Activated naive CD4-positive, alpha-beta T cell (primary cell): ENCODE measurements around the gene CCR3.

Experiments
- DNase-seq, 4 experiments: peaks; one replicate each; lab custom pipeline; 2025; lab: John Stamatoyannopoulos, UW

The CCR3 gene

DNA sequence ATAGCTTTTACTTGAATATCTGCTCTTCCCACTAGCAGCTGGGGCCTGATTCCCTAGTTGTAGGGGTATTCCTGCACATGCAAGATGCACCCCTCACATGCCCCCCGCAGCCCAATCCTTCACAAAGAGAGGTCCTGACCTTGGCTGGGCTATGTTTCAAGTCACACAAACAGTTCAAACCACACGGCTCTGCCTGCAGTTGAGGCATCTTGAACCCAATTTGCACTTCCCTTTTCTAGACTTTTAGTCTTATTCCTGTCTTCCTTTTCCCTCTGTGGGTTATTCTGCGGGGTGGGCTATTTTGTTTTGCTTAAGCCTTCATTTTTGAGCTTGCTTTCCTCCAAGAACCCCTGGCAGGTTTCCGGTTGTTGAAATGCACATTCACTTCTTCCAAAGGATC lies 20.9 kb upstream of the CCR3 start:
- no peak for DNase-seq

DNA sequence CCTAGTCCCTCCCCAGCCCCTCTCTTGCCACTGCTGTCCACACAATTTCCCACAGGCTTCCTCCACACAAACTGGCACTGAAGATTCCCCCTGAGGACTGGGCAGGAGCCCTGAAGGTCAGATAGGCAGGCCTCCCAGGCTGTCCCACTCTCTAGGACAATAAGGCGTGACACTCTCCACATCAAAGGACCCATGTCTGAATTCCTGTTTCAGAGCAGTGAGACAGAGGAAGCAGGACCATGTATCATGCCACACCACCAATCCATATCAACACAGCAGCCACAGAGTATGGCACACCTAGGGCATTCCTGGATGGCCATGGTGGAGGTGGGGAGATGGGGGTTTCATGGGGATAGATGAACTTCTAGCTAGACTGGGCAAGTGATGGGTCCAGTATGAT lies 20.3 kb upstream of the CCR3 start:
- no peak for DNase-seq

GRCh38 chr3:46222435-46223161 lies 19.7 kb upstream of the CCR3 start:
- no peak for DNase-seq

DNA sequence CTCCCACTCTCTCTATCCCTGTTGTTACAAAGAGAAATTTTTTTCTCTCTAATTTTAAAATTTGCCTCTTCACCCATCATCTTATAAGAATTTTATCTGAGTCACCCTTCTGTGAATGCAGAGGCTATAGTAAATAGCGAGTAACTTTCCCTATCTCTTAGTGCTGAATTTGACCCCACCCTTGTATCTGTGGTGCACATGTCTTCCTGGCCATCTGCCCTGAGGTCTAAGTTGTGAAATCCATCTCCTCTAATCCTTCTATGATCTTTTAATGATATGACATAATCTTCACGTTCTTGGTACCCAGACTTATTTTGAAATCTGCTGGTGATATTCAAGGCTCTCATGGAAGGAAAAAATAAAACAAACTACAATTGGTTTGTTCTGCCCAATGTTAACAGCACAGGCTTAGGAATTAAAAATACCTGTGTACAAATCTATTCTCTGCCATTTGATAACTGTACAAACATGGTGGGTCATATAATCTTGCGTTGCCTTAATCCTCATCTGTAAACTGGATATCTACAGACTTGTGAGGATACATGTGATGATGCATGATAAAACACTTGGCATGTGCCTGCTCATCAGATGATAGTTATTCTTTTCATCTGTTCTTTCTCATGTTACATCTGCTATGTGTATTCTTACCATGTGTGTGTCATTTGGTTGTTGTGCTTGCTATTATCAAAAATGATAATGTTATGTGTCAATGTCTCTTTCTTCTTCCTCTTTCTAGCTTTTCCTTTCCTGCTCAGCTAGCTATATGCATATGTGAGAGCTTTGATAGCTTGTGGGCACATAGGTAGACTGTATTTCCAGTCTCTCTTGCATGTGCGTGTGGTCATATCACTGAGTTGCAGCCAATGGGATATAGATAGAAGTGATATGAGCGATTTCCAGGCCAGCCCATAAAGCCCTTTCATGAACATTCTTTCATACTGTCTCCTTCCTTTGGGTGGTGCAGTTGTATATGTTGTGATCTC lies 13.7 kb upstream of the CCR3 start:
- DNase-seq: no peak

GRCh38 chr3:46231323-46231722 lies 10.9 kb upstream of the CCR3 start:
- no peak for DNase-seq

GRCh38 chr3:46233194-46233593 lies 9.1 kb upstream of the CCR3 start:
- no peak for DNase-seq

DNA sequence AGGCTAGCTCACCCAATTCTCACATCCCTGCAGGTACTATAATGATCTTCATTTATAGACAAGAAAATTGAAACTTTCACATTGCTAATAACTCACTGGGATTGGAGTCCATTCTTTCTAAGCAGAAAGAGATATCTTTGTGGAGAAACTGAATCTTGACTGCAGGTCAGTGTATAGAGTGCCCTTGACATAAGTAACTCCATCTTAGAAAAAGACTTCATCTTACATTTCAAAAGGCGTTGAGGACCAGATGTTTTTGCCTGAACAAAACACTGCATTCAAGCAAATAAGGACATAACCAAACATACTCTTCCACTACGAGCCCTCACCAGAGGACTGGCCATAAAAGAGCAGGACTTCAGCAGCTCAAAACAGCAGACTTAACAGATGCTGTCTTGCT lies 6.8 kb upstream of the CCR3 start:
- no peak for DNase-seq

DNA sequence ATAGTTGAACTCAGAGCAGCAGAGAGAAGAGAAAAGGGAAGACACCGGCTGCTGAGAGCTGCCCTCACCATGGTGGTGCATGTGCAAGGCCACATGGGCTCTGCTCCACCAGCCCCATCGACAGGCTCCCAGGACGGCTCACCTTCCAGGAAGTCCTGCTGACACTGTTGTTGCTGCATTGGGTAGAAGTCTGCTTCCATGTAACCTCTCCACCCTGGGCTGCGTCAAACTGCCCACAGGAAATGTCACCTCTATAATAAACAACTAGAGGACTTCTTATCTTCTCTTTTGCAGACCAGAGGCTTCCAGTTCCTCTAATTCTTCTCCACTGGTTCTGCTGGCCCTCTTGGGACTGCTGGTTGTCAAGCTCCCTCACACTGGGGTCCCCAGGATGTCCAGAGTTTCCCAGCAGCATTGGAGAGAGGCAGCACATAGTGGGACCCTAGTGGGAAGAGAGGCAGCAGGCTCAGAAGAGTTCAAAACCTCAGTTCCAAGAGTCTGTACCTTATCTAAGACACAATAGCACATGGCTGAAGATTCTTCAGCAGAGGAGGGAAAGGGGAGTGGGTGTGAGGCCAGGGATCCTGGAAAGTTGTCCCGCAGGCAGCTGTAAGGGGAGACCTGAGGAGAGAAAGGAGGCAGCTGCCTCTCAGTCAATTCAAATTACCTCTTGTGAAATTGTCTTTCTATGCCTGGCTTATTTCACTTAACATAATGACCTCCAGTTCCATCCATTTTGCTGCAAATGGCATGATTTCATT lies 5.8 kb upstream of the CCR3 start:
- no peak for DNase-seq

- no peak for DNase-seq
Observed at GRCh38 chr3:46238386-46238785, 3.9 kb upstream of the CCR3 start.

DNA sequence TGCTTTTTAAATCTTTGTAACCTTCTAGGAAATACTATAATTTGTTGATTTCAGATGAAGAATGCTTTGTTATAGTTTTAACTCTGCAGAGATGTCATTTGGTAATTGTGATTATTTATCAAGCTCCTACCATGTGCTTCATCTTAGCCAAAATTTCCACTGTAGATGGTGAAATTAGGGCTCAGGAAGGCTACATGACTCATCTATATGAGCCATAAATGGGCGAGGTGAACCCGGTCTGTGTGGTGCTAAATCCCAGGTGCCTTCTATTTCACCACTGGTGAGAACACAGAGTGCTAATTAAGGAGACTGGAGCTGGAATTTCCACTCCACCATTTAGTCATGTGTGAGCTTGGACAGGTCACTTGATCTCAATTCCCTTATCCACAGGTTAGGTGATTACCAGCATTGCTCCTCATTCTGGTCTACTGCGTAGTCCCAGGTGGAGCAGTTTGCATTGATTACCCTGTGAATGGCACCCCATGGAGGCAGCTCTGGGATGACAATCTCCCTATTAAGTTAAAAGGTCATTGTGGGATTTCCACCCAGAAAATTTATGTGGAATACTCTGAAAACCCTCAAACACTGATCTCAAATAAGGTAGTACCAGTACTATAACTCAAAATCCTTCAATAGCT lies 2.8 kb upstream of the CCR3 start:
- no peak for DNase-seq

- no peak for DNase-seq
Observed at GRCh38 chr3:46239952-46240351, 2.3 kb upstream of the CCR3 start.

DNA sequence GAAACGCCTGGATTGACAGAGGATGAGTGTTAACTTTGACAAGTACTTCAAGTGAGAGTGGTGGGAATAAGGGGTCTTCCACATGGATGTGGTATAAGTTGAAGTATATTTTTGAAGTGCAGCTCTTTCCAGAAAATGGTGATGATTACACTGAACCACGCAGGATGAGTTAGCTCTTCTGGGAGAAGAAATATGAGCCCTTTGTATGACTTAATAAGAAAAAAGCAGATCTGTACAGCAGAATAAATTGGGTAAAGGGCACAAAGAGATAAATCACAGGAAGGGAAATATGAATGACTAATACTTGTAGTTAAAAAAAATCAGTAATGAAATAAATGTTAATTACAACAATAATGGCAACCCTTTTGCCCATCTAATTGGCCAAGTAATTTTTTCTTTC lies 1.3 kb downstream of the CCR3 start:
- DNase-seq: no peak

- no peak for DNase-seq
Observed at GRCh38 chr3:46245146-46245545, 2.9 kb downstream of the CCR3 start.

- DNase-seq: no peak
Observed at GRCh38 chr3:46252980-46253379, 10.7 kb downstream of the CCR3 start.

- no peak for DNase-seq
Observed at GRCh38 chr3:46258525-46258924, 16.3 kb downstream of the CCR3 start.

DNA sequence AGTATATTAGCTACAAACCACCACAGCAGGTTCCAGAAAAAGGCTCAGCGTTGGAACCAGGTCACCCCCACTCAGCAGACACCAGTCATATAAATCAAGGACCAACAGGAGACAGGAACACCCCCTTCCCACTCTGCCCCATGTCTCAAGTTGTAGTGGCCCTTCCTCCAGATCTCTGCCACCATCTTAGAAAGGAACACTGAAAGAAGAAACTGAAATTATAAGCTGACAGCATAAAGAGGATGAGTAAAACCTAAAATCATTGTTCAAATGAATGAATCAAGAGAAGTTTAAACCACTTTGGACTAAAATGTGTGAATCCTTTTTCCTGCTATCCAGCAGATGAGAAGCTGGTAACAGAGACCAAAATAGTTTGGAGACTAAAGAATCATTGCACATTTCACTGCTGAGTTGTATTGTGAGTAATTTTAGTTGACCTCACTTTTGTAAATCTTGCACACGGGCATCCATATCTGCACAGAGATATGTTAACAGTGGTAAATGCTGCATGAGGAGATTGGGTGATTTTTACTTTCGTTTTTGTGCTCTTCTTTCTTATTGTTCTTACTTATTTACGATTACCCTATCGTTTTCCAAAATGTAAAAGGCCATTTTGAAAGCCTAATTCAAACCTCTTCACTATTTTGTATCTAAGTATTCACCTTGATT lies 19.8 kb downstream of the CCR3 start:
- DNase-seq: no peak

DNA sequence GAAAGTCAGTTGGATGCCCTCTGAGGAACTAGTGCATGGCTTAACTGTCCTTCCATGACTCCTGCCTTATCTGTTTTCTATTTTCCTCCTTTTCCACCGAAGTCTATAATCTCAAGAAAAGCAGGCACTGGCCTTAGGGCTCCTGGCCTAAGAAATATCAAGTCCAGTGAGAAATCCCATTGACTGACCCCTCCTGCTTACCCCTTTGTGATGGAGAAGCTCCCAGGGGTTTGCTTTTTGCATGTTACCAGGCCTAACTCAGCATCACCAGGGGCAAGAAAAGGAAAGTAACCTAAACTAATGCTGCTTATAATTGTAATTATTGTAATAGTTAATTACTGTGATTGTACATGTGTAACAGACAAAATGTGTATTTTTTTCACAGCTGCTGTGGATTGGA lies 21.7 kb downstream of the CCR3 start:
- DNase-seq: no peak

DNA sequence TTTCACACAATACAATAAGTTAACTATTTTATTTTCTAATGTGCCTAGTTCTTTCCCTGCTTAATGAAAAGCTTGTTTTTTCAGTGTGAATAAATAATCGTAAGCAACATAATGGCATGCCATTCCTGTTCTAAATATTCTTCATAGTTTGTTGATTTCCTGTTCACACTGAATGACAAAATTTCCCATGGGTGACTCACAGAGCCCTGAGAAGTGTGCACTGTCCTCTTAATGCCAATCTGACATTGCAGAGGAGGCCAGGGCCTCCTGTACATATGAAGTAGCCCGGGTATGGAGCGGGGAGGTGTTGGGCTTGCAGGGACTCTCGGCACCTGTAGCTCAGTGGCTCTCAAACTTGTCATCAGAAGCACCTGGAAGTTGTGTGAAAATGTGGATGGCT lies 24.3 kb downstream of the CCR3 start:
- no peak for DNase-seq

GRCh38 chr3:46269556-46269955 lies 27.3 kb downstream of the CCR3 start:
- no peak for DNase-seq

DNA sequence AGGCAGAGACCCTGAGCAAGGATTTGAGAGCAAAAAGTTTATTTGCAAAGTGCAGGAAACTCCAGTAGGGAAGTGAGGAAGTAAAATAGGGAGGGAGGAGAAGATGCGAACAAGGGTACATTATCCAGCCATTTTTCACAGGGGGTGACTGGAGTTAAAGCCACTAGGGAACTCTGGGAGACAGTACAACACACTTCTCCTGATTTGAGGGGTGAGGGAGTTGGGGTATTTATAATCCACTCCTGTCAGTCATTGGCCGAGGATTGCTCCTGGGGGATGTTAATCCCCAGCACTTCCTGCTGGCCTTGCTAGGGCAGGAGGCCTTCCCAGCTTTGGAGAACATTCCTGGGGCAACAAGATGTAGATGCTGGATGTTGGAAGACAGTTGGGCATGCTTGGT lies 28.2 kb downstream of the CCR3 start:
- no peak for DNase-seq

DNA sequence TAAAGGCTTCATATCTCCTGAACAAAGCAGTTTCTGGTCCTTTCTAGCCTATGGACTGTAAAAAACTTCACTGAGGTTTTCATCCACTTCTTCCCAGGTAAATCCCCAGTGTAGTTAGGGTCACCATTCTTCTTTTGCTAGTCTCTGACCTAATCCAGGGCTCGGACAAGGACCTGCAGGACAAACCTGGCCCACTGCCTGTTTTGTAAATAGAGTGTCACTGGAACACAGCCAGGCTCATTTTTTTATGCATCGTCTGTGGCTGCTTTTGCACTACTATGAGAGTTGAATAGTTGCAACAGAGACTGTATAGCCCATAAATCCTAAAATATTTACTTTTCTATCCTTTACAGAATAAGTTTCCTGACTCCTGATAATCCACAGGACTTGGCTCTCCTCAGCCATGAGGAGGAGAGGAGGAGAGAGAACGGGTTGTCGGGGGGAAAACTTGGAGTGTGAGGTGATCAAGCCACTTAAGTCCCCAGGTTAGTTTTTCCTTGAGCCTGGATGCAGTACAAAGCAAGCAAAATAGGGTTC lies 29.0 kb downstream of the CCR3 start:
- DNase-seq: no peak
